Neuron (in vitro differentiated cells): Measurements from ENCODE around the gene ZNF181.

Experiments
- H2AFZ ChIP-seq: one replicate; pipeline ENCODE4 v1.6.1; 2013; ENCODE audit warnings: low read depth, mild to moderate bottlenecking, inconsistent platforms, low read length, moderate library complexity
- H3K27me3 ChIP-seq: one replicate; pipeline ENCODE4 v1.6.1; 2013; ENCODE audit warnings: low read length; ENCODE audit not compliant: insufficient read depth
- H3K36me3 ChIP-seq: one replicate; pipeline ENCODE4 v1.6.1; 2013; ENCODE audit warnings: low read length; ENCODE audit not compliant: insufficient read depth
- H3K4me1 ChIP-seq: one replicate; pipeline ENCODE4 v1.6.1; 2013; ENCODE audit warnings: low read length; ENCODE audit not compliant: insufficient read depth
- H3K4me3 ChIP-seq: 2 replicates; pipeline ENCODE4 v1.5.1; 2013; ENCODE audit warnings: mild to moderate bottlenecking, low read length, moderate library complexity
- H3K9me3 ChIP-seq: one replicate; pipeline ENCODE4 v1.6.1; 2013; ENCODE audit warnings: low read length

The ZNF181 gene

DNA sequence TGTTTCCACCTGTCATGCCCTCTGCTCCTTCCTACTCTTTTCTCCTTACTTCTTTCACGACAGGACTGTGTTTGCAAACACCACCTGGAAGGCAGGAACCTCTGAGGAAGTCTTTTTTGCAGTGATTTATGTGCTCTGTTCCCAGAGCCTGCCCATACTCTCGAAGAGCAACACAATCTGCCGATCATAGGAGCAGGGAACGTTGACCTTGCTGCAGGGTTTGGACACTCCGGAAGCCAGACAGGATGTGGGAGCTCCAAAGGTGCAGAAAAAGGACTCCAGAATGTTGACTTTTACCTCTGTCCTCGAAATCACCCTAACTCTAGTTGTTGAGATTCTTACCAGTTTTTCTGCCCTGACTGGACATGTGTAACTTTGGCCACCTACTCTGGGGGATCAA is 8.6 kb upstream of the ZNF181 start:
- Histone ChIP-seq H3K9me3 (peaks cover 2% of the 10 kb centered on the region), H3K27me3 (peaks cover 4% of the 10 kb centered on the region), H3K4me3 (no peak overlapping the region), H3K36me3 (no peaks in the 10 kb centered on the region), H2AFZ (no peak overlapping the region), H3K4me1 (no peaks in the 10 kb centered on the region)

GRCh38 chr19:34731019-34731829 is 2.8 kb upstream of the ZNF181 start:
- peaks cover 7% of the 10 kb centered on the region for H3K9me3 ChIP-seq
- no peaks in the 10 kb centered on the region for H3K27me3 ChIP-seq
- no peak overlapping the region for H2AFZ ChIP-seq
- no peaks in the 10 kb centered on the region for H3K36me3 ChIP-seq
- H3K4me3 ChIP-seq: no peak overlapping the region
- peaks cover 7% of the 10 kb centered on the region for H3K4me1 ChIP-seq

- Histone ChIP-seq H3K4me1 (peaks cover 7% of the 10 kb centered on the region), H3K4me3 (no peak overlapping the region), H3K27me3 (no peaks in the 10 kb centered on the region), H3K9me3 (peaks cover 9% of the 10 kb centered on the region), H3K36me3 (no peaks in the 10 kb centered on the region), H2AFZ (no peak overlapping the region)
Observed at GRCh38 chr19:34731964-34732363, 2.1 kb upstream of the ZNF181 start.

DNA sequence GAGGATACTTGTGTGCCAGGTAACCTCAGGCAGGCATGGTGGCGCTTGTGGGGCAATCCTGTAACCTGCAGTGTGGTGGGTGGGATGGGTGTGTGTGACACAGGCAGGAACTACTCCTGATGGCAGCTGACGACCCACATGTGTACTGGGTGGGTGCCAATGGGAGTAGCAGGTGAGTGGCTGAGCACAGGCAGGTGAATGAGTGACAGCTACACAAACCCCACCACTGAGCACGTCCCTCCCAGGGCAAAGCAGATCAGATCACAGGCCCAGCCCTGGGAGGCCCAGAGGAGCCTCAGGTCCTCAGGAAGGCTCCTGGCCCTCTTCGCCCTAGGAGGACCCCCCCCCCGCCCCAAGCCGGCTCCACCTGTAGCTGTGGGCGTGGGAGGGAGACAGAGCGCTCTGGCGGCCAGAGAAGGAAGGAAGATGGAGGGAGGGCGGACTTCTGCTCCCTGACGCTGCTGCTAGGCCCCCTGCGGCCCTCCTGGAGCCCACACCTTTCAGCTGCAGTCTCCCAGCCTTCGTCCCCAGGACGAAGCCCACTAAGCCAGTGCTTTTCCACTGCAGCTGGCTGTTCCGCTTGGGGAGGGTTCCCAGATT is 1.3 kb upstream of the ZNF181 start:
- Histone ChIP-seq H3K27me3 (no peaks in the 10 kb centered on the region), H2AFZ (no peak overlapping the region)

DNA sequence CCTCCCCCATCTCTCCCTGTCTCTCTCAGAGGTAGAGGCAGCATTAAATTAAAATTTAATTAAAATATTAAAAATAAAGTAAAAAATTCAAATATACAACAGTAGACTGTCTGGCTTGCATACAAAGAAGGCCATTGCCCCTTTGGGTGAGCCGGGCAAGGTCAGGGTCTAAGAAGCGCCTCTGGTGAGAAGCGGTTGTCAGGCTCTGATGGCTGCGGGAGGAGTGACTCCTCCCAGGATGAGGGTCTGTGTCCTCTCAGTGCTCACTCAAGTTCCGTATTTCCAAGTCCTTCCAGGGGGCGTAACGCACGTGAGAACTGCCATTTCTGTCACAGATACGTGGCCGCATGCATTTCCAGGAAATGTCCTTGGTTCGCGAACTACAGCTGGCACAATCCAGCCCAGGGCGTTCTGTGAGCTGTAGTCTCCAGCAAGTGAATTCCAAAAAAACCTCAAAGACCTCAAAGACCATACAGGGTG is 737 bp upstream of the ZNF181 start:
- Histone ChIP-seq H2AFZ (peak overlapping the region; percentile 61), H3K27me3 (no peaks in the 10 kb centered on the region), H3K4me1 (peaks cover 7% of the 10 kb centered on the region), H3K36me3 (no peaks in the 10 kb centered on the region), H3K4me3 (peak overlapping the region; percentile 70), H3K9me3 (peaks cover 11% of the 10 kb centered on the region)

More for the DNA sequence above, 1.3 kb upstream of the ZNF181 start:
- Histone ChIP-seq H3K9me3 (peaks cover 12% of the 10 kb centered on the region), H3K4me1 (peaks cover 7% of the 10 kb centered on the region), H3K4me3 (peak overlapping the region; percentile 70), H3K36me3 (no peaks in the 10 kb centered on the region)

GRCh38 chr19:34734537-34735103 is 577 bp downstream of the ZNF181 start:
- peaks cover 7% of the 10 kb centered on the region for H3K36me3 ChIP-seq
- no peaks in the 10 kb centered on the region for H3K27me3 ChIP-seq
- peaks cover 7% of the 10 kb centered on the region for H3K4me1 ChIP-seq
- peak overlapping the region; percentile 61 for H2AFZ ChIP-seq
- peaks cover 17% of the 10 kb centered on the region for H3K9me3 ChIP-seq
- peak overlapping the region; percentile 70 for H3K4me3 ChIP-seq

GRCh38 chr19:34744896-34745690 is 11.1 kb downstream of the ZNF181 start:
- peaks cover 18% of the 10 kb centered on the region for H3K9me3 ChIP-seq
- H3K27me3 ChIP-seq: no peaks in the 10 kb centered on the region
- H2AFZ ChIP-seq: no peak overlapping the region
- H3K36me3 ChIP-seq: peaks cover 8% of the 10 kb centered on the region
- no peak overlapping the region for H3K4me3 ChIP-seq
- no peaks in the 10 kb centered on the region for H3K4me1 ChIP-seq

DNA sequence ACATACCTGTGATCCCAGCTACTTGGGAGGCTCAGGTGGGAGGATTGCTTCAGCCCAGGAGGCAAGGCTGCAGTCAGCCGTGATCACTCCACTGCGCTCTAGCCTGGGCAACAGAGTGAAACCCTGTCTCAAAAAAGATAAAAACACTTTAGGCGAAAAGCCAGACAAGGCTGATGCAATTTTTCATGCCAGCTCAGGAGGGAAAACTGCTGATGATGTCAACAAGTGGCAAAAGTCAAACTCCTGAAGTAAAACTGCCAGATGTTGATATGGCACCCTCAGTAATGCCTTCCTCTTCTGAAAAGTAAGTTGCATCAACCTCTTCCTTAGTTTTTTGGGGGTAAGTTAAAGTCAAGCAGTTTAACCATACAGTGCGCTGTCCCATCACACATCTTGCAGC is 23.4 kb downstream of the ZNF181 start:
- Histone ChIP-seq H3K27me3 (no peaks in the 10 kb centered on the region), H2AFZ (no peak overlapping the region), H3K4me3 (no peak overlapping the region), H3K36me3 (no peaks in the 10 kb centered on the region), H3K9me3 (peaks cover 55% of the 10 kb centered on the region), H3K4me1 (no peaks in the 10 kb centered on the region)

GRCh38 chr19:34759218-34759917 is 25.3 kb downstream of the ZNF181 start:
- Histone ChIP-seq H3K27me3 (no peaks in the 10 kb centered on the region), H3K4me3 (no peak overlapping the region), H2AFZ (no peak overlapping the region), H3K36me3 (peaks cover 3% of the 10 kb centered on the region), H3K9me3 (peaks cover 59% of the 10 kb centered on the region), H3K4me1 (no peaks in the 10 kb centered on the region)

GRCh38 chr19:34766386-34766785 is 32.3 kb downstream of the ZNF181 start:
- H3K4me1 ChIP-seq: no peaks in the 10 kb centered on the region
- peaks cover 75% of the 10 kb centered on the region for H3K9me3 ChIP-seq

GRCh38 chr19:34767951-34768350 is 33.9 kb downstream of the ZNF181 start:
- H3K4me3 ChIP-seq: no peak overlapping the region
- H3K9me3 ChIP-seq: peaks cover 67% of the 10 kb centered on the region
- no peaks in the 10 kb centered on the region for H3K4me1 ChIP-seq
- peaks cover 51% of the 10 kb centered on the region for H3K36me3 ChIP-seq
- H2AFZ ChIP-seq: no peak overlapping the region
- no peaks in the 10 kb centered on the region for H3K27me3 ChIP-seq

More at GRCh38 chr19:34766386-34766785, 32.3 kb downstream of the ZNF181 start:
- Histone ChIP-seq H3K27me3 (no peaks in the 10 kb centered on the region), H3K36me3 (peaks cover 51% of the 10 kb centered on the region), H3K4me3 (no peak overlapping the region), H2AFZ (no peak overlapping the region)
